RPMI8226 (cell line): ENCODE results near the gene PLCB1.
A peak's percentile ranks its signal among the peaks of the same experiment; 100 is the strongest.

ENCODE experiments used
- DNase-seq: peaks from one replicate; pipeline ENCODE4 v3.0.0-alpha.2; 2015

The PLCB1 gene

DNA sequence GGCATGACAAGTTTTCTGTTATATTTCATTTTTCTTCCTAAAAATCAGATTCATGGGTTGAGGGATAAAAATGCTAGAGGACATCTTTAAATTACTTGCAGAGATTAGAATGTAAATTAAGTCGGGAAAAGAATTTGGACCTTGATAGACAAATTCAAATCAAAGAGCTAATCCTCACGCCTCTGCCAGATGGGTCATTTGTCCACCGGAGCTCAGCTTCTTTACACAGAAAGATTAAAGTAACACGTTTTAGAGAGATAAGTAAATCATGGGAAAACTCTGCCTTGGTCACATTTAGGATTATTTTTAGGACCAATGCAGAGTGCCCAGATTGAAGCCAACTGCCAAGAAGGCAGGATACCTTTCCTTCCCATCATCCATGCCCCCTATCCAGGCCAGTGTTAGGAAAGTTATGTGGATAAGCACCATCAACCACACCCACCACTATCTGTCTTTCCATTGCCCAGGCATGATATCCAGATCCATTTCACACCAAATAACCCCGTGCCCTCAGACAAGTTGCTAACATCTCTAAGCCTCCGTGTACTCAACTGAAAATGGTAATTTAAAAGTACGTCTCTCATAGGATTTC, 539.4 kb downstream of the PLCB1 start:
- no peak for DNase-seq

DNA sequence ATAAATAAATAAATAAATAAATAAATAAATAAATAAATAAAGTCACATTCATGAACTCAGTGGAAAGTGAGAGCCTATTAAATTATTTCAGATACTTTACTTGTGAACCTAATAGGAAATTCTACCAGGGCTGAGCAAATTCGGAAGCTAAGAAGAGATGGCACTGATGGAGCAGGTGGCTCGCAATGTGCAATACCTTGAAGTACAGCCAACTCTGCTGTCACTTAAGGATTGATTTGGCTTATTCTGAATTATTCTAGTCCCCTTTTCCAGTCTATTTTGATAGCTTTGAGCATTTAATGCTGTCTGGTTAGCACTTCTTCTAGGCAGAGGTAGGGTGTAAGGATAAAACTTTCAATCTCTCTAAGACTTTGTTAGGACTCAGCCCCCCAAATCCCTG, 541.0 kb downstream of the PLCB1 start:
- DNase-seq = no peak

DNA sequence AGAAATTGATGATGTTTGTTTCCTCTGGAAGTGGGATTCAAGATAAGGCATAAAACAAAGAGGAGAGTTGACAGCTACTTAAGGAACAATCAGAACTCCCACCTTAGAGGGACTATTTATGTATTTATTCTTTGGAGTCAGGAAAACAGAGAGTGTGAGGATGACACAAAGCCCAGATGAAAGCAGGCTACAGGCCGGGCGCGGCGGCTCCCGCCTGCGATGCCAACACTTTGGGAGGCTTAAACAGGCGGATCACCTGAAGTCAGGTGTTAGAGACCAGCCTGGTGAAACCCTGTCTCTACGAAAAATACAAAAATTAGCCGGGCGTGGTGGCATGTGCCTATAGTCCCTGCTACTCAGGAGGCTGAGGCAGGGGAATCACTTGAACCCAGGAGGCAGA, 543.8 kb downstream of the PLCB1 start:
- DNase-seq = no peak

DNA sequence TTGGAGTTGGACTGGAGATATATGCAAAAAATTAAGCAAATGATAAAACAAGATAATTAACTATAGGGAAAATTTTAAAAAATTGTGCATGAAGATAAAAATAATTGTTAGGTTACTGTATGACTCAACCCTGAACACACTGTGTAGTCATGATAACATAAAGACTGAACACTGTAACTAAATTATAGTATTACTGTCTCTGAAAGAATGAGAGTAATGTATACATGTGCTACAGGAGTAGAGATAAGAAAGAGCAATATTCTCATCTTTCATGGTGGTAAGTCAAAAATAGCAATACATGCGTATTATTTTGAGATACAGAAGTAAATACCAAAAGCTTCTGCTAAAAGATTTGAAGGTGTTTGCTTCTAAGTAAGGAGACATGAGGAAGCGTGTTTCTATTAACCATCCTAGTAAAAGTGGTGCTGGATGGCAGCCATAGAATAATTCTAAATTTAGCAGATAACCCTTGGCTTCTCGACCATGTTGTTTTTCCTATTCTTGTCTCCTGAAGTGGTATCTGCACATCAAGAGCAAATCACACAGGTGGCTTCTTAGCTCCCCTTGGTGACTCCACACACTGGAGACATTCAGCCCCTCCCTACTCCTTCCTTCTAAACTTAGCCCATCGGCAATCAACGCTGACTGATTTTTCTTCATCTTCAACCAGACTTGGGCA, 546.2 kb downstream of the PLCB1 start:
- no peak for DNase-seq

DNA sequence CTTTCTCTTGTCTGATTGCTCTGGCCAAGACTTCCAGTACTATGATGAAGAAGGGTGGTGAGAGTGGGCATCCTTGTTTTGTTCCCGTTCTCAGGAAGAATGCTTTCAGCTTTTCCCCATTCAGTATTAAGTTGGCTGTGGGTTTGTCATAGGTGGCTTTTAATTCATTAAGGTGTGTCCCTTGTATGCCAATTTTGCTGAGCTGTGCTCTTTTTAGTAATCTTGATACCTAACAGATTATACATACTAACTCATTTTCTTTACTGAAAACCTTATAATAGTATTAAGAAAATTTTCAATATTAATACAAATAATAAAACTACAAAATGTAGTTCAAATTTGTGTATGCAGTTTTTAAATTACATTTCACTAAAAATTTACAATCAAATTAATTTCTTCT, 557.3 kb downstream of the PLCB1 start:
- no peak for DNase-seq

DNA sequence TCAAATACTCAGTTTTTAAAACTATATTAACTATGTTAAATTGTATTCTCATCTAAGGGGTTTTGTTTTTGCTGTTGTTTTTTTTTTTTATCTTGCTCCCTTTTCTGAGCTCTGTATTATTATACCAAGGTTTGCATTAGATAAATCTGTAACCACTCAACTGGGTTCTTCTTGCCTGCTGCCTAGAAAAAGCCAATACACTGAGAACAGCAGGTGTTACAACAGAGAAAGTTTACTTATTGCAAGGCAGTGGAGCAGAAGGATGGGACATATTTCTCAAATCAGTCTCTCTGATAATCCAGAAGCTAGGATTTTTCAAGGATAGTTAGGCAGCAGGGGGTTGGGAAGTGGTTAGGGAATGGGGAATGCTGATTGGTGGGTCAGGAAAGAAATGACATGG, 558.0 kb downstream of the PLCB1 start:
- DNase-seq = no peak

DNA sequence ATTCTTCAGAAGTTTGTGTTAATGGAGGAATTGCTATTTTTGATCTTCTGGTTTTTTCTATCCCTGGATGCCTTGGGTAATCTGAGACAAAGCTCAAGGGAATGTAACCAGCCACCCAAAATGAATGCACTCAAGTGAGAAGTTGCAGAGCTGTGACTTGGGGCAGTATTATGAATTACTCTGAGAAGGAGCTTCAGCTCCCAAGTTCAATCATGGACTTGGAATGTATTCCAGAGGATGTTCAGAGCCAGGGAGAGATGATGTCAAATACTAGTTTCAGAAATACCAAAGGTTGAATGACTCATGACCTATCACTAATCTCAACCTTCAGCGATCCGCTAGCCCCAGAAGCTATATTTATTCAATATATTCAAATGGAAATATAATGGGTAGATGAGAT, 561.6 kb downstream of the PLCB1 start:
- DNase-seq = no peak

DNA sequence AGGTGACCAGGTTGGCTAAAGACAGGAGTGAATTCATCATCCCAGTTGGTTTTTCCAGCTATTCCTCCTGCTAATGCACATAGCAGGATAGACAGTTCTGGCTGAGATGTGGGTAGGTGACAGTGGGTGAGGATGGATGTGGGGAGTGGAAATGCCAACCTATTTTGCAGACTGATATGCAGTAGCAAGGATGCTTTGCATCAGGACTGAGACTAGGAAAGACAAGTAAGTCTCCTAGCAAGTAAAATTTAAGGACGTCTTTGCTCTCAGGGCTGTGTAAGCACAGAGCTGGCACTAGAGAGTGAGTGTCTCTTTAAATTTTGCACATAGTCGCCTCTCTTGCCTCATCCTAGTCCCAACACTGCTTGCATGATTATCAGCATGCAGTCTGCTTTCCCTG, 568.7 kb downstream of the PLCB1 start:
- no peak for DNase-seq

DNA sequence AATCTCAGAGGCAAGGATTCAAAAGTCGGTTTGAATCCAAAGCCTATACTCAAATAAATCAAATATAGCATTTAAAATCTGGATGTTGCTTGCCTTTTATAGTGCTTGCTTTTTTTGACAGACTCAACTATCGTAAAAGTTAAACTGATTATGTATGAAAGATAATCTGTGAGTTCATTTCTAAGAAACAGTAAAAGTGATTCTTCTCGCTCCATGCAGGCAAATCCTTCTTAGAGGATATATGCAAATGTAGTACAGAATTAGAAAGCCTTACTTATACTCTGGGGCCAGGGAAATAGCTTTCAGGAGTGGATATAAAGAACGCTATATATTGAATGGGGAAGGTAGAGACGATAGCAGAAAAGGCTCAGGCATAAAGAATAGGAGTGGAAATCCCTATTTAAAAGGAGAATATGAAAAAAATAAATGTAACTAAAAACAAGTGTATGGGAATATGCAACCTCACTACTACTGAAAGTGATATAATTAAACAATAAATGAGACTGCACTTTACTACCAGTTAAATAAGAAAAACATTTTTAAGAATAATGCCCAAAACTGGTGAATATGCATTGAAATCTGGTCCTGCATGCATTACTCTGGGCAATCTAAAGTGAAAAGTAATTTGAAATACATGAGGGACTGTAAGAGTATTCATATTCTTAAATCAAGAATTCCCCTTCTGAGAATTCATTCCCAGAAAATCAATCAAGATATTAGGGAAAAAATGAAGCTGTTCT, 575.1 kb downstream of the PLCB1 start:
- no peak for DNase-seq

DNA sequence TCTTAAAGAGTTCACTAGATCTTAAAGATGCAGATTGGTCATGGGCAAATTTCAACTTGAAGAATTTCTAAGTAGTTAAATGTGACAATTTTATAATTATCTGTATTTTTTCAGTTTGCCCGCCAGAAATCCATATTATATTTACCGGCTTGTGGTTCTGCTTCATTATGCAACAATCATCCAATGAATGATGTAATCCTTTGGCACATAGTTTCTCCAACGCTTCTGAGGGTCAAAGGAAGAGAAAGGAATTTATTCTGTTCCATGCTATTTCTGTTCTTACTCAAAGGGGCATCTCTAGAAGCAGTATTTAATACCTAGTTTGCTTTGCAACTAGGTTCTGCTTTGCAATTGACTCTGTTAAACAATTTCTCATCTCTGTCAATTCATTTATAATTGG, 577.6 kb downstream of the PLCB1 start:
- DNase-seq = no peak

DNA sequence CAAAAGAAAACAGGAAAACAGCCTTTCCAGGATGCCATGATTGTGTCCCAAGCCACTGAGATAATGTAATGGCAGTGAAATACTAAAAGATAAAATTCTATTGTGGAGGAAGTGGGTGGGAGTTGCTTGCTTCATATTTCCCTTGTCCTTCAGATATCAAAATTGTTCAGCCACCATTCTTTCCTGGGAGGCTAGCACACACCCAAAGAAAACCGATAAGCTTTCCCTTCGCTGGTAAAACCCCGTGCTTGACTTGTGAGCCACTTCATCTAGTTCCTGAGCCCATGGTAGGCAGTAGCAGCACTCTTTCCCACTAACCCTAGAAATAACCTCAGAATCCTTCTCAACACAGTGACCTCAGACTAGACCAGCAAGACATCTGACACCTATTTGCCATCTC, 579.4 kb downstream of the PLCB1 start:
- no peak for DNase-seq

DNA sequence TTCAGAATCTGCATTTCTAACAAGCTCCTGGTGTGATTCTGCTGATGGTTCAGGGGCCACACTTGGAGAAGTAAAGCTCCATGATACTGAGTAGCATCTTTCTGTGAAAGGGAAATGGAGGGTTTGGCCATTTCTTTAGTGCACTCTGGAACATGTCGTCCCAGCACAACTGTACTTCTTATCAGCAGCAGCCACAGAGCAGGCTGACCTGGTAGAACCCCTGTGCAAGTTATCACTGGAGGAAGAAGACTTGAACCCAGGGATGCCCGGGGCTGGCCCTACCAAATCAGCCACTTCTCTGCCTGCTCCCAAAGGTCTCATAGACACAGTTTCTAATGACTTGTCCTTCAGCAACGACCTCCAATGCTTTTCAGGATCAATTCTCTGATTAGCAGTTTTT, 582.1 kb downstream of the PLCB1 start:
- no peak for DNase-seq

DNA sequence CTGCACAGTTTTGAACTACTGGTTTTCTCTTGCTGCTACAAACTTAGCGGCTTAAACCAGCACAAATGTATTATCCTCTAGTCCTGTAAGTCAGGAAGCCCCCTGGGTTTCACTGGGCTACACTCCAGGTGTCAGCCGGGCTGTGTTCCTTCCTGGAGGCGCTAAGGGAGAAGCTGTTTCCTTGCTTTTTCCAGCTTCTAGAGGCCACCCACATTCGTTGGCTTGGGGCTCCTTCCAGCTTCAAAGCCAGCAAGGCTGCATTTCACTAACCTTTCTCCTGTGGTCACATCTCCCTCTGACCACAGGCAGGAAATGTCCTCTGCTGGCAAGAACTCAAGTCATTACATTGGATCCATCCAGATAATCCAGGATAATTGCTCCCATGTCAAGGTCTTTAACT, 586.2 kb downstream of the PLCB1 start:
- no peak for DNase-seq

DNA sequence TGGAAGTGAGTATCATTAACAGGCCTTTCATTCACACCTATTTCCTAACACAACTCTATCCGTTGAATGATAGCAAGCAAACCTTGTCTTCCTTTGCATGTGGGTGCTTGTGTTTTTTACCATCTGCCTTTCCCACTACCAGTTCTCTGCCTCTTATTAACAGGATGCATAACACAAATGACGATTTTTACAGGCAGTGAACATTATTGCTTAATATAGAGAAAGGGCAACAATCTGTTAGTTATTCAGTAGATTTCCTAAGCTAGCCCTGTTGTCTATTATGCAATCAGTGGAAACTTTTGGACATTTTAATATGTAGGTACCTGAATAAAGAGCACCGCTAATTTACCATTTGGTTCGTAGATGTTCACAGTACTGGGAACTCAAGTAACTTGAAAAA, 588.0 kb downstream of the PLCB1 start:
- no peak for DNase-seq

DNA sequence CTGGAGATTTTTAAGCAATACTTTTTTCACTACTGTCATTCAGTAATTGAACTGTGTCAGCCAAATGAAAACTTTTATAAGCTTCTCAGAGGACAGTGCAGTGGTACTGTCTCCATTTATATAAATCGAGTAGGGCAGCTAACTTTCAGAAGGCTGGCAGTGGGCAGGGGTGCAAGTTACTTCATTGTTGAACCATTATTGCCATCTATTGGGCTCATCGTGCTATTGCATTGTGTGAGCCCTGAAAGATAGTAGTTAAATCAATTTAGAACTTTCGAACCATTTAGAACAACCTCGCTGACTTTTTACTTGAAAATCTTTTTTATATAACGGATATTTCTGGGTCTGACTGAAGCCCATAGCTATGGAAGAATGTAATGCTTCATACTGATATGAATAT, 589.0 kb downstream of the PLCB1 start:
- peak; percentile 63 for DNase-seq

DNA sequence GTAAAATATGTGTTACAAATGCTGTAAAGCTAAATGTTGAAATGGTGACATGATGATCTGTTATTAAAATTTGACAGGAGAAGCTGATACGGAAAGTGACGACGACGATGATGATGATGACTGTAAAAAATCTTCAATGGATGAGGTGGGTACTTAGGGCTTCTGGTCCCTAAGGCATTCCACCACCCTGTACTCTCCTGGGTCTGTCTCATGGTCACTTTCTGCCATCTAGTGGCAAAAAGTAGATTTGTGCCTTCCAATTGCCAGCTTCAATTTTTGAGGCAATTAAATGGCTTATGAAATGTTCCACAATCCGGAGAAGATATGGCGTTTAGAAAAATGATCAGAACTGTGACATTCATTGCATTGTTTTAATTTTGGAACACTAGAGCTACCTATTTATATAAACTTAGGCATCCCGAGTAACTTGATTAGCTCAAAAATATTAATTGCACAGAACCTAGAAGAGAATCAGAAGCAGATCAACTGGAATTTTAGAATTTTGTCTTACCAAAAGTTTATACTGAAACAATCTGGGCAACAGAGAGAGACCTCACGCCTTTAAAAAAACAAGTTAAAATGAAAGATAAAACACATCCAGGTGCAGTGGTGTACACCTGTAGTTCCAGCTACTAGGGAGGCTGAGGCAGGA, 590.3 kb downstream of the PLCB1 start:
- peak; percentile 68 for DNase-seq

DNA sequence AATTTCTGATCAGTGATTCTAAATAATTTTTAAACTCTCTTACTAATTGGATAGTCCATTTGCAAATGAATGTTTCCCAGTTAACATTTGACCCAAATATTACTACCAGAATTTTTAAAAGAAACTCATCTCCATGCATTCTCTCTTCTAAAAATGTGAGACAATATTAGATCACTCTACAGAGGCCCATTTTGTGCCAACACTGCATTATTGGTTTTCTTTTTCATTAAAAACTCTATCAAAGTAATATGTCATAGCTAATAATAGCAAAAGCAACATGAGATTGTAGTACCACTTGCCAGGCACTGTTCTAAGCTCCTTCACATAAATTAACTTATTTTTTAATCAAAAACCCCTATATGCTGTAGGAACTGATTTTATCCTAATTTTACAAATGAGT, 591.2 kb downstream of the PLCB1 start:
- DNase-seq = no peak

DNA sequence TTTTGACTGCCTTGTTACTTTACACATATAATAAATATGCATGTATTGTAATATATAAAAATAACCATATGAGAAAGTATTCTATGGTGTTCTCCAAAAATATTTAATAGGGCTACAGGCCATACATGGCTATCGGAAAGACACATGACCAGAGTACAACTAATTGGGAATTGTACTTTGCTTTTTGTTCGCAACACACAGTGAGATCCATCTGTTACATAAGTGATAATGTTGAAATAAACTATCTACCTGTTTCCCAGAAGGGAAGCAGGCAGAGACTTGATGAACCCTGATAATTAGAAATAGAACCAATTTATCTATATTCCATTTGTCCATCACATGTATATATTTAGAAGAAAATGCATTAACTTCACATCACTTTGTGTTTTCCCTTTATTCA, 592.8 kb downstream of the PLCB1 start:
- no peak for DNase-seq

DNA sequence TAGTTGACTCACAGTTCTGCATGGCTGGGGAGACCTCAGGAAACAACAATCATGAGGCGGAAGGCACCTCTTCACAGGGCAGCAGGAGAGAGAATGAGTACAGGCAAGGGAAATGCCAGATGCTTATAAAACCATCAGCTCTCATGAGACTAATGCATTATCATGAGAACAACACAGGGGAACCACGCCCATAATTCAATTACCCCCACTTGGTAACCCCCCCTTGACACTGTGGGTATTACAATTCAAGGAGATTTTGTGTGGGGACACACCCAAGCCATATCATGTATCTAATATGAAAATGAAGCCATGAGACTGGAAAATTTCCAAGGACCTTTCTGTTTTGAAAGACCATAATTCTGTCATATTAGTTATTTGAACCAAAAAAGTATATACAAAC, 594.4 kb downstream of the PLCB1 start:
- DNase-seq = no peak

DNA sequence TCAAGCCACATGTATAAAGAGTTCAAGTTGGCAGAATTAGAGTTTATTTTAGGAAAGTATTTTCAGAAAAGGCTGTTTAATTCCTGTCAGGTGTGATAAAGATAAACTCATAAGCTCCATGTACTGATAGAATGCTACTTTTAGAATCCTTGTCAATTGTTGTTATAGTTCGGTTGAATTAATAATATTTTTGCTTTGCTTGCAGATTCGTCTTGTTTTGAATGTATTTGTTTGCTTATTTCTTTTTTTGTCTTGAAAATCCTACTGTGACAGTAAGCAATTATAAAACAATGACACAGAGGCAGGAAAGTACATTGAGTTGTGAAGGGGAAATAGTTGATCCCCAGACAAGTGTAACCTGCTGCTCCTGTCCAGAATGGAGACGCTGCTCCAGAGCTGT, 602.9 kb downstream of the PLCB1 start:
- DNase-seq = no peak

DNA sequence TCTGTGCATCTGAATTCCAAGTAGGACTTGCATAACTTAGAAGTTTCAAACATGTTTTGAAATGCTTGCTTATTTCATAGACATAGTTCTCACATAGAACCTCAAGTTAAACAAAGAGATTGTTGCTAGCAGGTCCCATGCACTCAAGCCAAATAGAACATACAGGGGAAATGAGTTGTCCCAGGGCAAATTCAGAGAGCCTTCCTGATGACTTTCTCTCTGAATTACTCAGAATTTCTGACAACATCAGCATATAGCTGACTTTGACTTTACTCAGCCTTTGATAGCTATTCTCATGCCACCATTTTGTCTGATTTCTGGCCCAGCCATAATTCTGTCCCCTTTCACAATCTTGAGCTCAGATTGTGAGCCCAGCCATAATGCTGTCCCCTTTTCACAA, 603.6 kb downstream of the PLCB1 start:
- DNase-seq = no peak

DNA sequence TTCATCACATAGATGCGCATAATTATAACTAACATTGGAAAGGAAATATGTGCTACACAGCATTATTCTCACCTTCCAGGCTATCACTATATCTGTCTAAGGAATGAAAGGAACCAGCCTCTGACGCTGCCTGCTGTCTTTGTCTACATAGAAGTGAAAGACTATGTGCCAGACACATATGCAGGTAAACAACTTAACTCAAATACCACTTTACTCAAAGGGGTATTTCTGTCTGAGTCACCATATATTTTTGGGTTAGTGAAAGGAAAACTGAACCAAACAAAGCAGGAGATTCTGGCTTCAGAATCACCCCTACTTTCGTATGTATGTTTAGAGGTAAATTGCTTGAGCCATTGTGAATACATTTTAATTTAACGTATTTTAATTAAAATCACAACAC, 608.2 kb downstream of the PLCB1 start:
- no peak for DNase-seq

DNA sequence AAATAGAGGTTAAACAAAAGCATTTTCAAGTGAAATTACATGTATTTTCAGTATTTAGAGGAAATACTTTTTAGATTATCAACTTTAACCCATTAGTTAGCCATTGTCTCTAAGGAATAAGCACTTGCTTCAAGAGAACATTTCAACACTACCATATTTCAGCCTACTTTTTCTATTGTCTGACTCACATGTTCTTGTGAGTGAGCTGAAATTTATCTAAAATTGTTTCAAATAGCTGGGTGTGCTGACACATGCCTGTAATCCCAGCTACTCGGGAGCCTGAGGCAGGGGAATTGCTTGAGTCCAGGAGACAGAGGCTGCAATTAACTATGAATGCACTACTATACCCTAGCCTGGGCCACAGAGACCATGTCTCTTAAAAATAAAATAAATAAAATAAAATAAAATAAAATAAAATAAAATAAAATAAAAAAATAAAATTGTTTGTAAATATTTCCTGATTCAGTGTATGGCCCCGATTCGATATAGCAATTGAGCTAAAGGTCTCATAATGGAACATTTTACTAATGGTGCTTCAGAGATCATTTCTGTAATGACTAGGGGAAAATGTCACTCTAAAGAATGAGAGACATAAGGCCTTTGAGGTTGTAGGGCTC, 612.3 kb downstream of the PLCB1 start:
- DNase-seq = no peak

DNA sequence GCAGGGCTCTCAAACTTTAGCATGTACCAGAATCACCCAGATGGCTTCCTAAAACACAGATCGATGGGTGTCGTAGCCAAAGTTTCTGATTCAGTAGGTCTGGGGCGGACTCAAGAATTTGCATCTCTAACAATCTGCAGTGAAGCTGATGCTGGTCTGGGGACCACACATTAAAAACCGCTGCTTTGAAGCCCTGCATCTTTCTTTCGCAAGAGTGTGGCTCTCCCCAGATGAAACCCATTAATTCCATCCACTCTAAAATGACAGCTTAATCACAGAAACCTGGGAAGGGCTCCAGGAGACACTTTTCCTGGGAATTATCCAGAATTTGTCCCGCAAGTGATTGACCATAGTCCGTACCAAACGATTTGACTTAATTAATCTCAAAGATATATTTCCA, 617.0 kb downstream of the PLCB1 start:
- DNase-seq = no peak
